Measurements from ENCODE around the gene CMBL. TPM values are rescaled to one million over a fixed set of nuclear protein-coding genes. Genes with fewer than 3 reads are reported as not detected.
"Not testable (repeated sequence)": the region's sequence is repeated elsewhere in the genome, so short reads cannot be mapped to it uniquely, and the experiment has no call there.

Gene CMBL
- total RNA-seq, 1 donor from 2014 or later, result 31.2 TPM

DNA sequence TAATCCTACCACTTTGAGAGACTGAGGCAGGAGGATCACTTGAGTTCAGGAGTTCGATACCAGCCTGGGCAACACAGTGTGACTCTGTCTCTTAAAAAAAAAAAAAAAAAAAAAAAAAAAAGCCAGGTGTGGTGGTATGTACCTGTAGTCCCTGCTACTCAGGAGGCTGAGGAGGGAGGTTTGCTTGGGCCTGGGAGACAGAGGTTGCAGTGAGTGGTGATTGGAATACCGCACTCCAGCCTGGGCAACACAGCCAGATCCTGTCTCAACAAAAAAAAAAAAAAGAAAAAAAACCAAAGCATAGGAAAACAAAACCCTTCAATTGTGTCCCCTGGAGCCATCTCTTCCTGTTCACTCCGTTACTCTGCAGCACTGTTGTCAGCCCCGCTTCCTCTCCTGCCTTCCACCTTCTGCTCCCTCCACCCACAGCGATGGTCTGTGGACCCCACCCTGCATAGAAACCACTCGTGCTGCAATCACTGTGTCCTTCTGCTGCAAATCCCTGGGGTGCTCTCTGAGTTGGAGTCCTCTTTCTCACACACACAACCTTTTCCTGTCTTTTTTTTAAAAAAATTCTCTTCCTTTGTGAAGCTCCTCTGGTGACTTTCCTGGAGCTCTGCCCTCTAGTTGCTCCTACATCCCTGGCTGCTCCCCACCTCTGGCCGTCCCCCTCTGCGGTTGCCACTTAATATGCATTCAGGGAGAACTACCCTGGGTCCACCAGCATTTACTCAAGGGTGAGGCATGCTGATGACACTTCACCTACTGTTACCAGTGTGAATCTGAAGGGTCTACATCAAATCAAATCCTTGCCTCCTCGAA lies 35.4 kb downstream of the CMBL start:
- intact Hi-C loops (cut with DNase I), result no loop called here
- DNase-seq (ENCODE audit: low spot score), result no peak

DNA sequence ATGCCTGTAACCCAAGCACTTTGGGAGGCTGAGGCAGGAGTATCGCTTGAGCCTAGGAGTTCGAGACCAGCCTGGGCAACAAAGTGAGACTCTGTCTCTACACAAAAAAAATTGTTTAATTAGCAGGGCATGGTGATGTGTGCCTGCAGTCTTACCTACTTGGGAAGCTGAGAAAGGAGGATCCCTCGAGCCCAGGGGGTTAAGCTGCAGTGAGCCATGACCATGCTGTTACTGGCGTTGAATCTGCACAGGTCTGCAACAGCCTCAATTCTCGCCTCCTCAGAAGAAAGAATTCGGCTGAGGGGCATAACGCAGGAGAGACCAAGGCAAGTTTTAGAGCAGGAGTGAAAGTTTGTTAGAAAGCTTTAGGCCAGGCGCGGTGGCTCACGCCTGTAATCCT lies 39.6 kb downstream of the CMBL start:
- intact Hi-C loops (cut with DNase I), result no loop called here
- no peak for DNase-seq (ENCODE audit: low spot score)

GRCh38 chr5:10266839-10267238 lies 40.9 kb downstream of the CMBL start:
- DNase-seq (ENCODE audit: low spot score), result no peak
- intact Hi-C loops (cut with DNase I), result no loop called here

GRCh38 chr5:10266137-10266536 lies 41.6 kb downstream of the CMBL start:
- intact Hi-C loops (cut with DNase I), result no loop called here
- no peak for DNase-seq (ENCODE audit: low spot score)

GRCh38 chr5:10265245-10266109 lies 42.2 kb downstream of the CMBL start:
- intact Hi-C loops (cut with DNase I), result no loop called here
- DNase-seq (ENCODE audit: low spot score), result no peak

DNA sequence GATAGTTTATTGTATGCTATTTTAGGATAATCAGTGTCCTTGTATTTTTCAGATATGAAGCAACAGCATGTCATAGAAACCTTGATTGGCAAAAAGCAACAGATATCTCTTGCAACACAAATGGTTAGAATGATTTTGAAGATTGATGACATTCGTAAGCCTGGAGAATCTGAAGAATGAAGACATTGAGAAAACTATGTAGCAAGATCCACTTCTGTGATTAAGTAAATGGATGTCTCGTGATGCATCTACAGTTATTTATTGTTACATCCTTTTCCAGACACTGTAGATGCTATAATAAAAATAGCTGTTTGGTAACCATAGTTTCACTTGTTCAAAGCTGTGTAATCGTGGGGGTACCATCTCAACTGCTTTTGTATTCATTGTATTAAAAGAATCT lies 43.1 kb downstream of the CMBL start:
- DNase-seq (ENCODE audit: low spot score), result no peak
- intact Hi-C loops (cut with DNase I), result no loop called here

DNA sequence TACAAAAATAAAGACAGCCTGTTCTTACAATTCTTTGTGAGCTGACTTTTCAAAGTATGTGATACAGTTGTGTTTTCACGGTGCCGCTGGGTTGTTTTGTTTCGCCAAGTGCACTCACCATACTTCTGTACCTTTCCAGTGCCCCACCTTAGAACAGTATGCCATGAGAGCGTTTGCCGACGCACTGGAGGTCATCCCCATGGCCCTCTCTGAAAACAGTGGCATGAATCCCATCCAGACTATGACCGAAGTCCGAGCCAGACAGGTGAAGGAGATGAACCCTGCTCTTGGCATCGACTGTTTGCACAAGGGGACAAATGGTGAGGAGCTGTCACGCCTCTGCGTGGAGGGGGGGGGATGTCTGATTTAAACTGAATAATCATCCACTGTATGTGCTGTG lies 44.7 kb downstream of the CMBL start:
- no peak for DNase-seq (ENCODE audit: low spot score)
- intact Hi-C loops (cut with DNase I), result no loop called here

- DNase-seq (ENCODE audit: low spot score), result no peak
Observed at GRCh38 chr5:10262121-10262774, 45.5 kb downstream of the CMBL start.

GRCh38 chr5:10261065-10261464 lies 46.6 kb downstream of the CMBL start:
- intact Hi-C loops (cut with DNase I), result no loop called here
- DNase-seq (ENCODE audit: low spot score), result no peak

More at GRCh38 chr5:10262121-10262774, 45.5 kb downstream of the CMBL start:
- intact Hi-C loops (cut with DNase I), result no loop called here

DNA sequence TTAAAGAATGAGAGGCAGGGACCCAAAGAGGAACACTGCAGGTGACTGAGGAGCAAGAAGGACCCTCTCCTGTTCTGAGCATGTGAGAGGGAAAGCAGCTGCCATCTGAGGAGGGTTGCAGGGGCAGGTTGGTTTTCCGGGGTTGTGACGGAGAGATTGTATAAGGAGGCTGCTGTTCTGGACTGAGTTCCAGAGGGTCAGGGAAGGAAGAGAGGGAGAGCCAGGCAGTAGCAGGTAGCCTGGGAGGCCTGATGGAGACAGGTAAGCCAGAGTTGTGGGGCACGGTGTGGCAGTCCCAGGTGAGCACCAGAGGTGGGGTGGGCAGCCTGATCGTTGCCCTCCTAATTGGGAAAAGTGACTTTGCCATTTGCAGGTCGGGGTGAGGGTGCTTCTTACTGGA lies 47.8 kb downstream of the CMBL start:
- no peak for DNase-seq (ENCODE audit: low spot score)
- intact Hi-C loops (cut with DNase I), result no loop called here

GRCh38 chr5:10257870-10258269 lies 49.8 kb downstream of the CMBL start:
- intact Hi-C loops (cut with DNase I), result no loop called here

GRCh38 chr5:10254686-10255085 lies 53.0 kb downstream of the CMBL start:
- DNase-seq (ENCODE audit: low spot score), result no peak
- intact Hi-C loops (cut with DNase I), result loop anchor here (5.0 kb wide), 1 partner anchor 98 kb away; the partner anchor contains the start of gene MARCHF6

More at GRCh38 chr5:10257870-10258269, 49.8 kb downstream of the CMBL start:
- DNase-seq (ENCODE audit: low spot score), result no peak

DNA sequence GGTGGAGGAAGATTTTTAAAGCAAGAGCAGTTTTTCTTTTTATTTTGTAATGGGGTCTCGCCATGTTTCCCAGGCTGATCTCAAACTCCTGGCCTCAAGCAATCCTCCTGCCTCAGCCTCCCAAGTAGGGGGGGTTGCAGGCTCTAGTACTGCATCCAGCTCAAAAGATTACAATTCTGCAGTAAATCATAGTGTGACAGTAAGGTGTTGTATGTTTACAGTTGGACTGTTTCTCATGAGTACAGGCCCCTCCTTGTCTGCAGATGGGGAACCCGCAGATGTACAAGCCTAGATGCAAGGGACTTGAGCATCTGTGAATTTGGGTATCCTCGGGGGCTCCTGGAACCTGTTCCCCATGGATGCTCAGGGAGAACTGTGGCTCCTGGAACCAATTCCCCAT lies 54.3 kb downstream of the CMBL start:
- intact Hi-C loops (cut with DNase I), result loop anchor here (5.0 kb wide), 1 partner anchor 99 kb away; the partner anchor contains the start of gene MARCHF6
- DNase-seq (ENCODE audit: low spot score), result no peak

DNA sequence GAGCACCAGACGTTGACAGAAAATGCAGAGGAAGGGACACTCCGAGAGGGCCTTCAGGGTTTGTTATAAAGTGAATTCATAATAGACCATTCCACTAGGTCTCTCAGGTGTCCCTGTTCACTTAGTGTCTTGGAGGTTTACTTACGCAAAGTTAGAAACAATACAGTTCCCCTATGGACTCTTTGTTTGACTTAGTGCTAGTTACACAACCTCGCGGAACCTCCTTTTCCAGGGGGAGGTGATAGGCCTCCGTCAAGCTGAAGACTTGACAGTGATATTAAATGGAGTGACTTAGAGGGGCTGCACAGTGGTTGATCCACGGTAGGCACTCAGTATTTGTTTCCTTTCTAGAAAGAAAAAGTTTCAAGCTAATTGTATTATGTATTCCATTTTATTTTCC lies 56.3 kb downstream of the CMBL start:
- intact Hi-C loops (cut with DNase I), result loop anchor here (5.0 kb wide), 1 partner anchor 101 kb away; the partner anchor contains the start of gene MARCHF6

DNA sequence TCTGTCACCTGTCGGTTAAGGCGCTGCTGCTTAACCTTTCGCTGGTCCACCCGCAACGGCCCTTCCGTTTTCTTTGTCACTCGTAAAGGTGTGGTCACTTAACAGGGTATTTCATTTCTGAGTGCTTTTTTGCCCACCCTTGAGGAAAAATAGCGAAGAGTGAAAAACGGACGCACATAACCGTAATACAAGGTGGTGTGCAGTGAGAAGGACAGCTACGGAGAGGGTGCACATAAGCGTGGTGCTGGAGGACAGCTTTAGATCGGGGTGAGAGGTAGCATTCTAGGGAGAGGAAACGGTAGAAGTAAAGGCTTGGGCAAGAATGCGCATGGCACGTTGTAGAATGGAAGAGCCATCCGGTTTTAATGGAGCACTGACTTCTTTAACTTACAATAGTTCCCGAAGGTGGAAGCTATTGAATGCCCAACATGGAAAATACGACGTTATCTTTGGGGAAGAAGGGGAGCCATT lies 56.9 kb downstream of the CMBL start:
- DNase-seq (ENCODE audit: low spot score), result no peak
- intact Hi-C loops (cut with DNase I), result loop anchor here (5.0 kb wide), 1 partner anchor 101 kb away; the partner anchor contains the start of gene MARCHF6

More for the DNA sequence above, 56.3 kb downstream of the CMBL start:
- no peak for DNase-seq (ENCODE audit: low spot score)

GRCh38 chr5:10249948-10250805 lies 57.5 kb downstream of the CMBL start, which contains the start of gene CCT5:
Gene CCT5, plus strand, starts transcription at chr5:10250280. Its CDS starts 61 bp downstream, at chr5:10250341.
- intact Hi-C loops (cut with DNase I), result loop anchor here (5.0 kb wide), 1 partner anchor 102 kb away; the partner anchor contains the start of gene MARCHF6
- DNase-seq (ENCODE audit: low spot score), result peak; percentile 96

- no peak for DNase-seq (ENCODE audit: low spot score)
- intact Hi-C loops (cut with DNase I), result no loop called here
Observed at GRCh38 chr5:10248378-10249260, 59.1 kb downstream of the CMBL start.

GRCh38 chr5:10247217-10247616 lies 60.5 kb downstream of the CMBL start:
- intact Hi-C loops (cut with DNase I); DNase-seq (ENCODE audit: low spot score): not testable (repeated sequence)

Measured in cardiac septum (tissue), 1 donor.